Measurements from ENCODE around the gene RELCH.

Gene RELCH

GRCh38 chr18:62250475-62250874 is 63.4 kb downstream of the RELCH start:
- DNase-seq, result no peak

GRCh38 chr18:62258093-62258492 is 71.0 kb downstream of the RELCH start:
- no peak for DNase-seq

GRCh38 chr18:62258616-62259015 is 71.6 kb downstream of the RELCH start:
- DNase-seq, result no peak

GRCh38 chr18:62262061-62262460 is 75.0 kb downstream of the RELCH start:
- no peak for DNase-seq

- no peak for DNase-seq
Observed at GRCh38 chr18:62264984-62265383, 77.9 kb downstream of the RELCH start.

- DNase-seq, result no peak
Observed at GRCh38 chr18:62277045-62277444, 90.0 kb downstream of the RELCH start.

- DNase-seq, result no peak
Observed at GRCh38 chr18:62279561-62279960, 92.5 kb downstream of the RELCH start.

GRCh38 chr18:62280058-62280457 is 93.0 kb downstream of the RELCH start:
- no peak for DNase-seq

- no peak for DNase-seq
Observed at GRCh38 chr18:62280786-62281185, 93.7 kb downstream of the RELCH start.

- no peak for DNase-seq
Observed at GRCh38 chr18:62281684-62282083, 94.6 kb downstream of the RELCH start.

- no peak for DNase-seq
Observed at GRCh38 chr18:62282188-62282629, 95.2 kb downstream of the RELCH start.

GRCh38 chr18:62284637-62285036 is 97.6 kb downstream of the RELCH start:
- no peak for DNase-seq

GRCh38 chr18:62285281-62285680 is 98.2 kb downstream of the RELCH start:
- no peak for DNase-seq

GRCh38 chr18:62287781-62288664 is 101.0 kb downstream of the RELCH start:
- DNase-seq, result no peak

GRCh38 chr18:62288665-62289008 is 101.6 kb downstream of the RELCH start:
- no peak for DNase-seq

GRCh38 chr18:62289047-62289446 is 102.0 kb downstream of the RELCH start:
- no peak for DNase-seq

GRCh38 chr18:62294073-62294472 is 107.0 kb downstream of the RELCH start:
- DNase-seq, result no peak

GRCh38 chr18:62300359-62300963 is 113.4 kb downstream of the RELCH start:
- DNase-seq, result no peak

GRCh38 chr18:62301322-62301721 is 114.3 kb downstream of the RELCH start:
- DNase-seq, result no peak

GRCh38 chr18:62312851-62313250 is 125.8 kb downstream of the RELCH start:
- no peak for DNase-seq

- DNase-seq, result no peak
Observed at GRCh38 chr18:62318228-62319180, 131.4 kb downstream of the RELCH start.

GRCh38 chr18:62321201-62321600 is 134.1 kb downstream of the RELCH start:
- DNase-seq, result no peak

- no peak for DNase-seq
Observed at GRCh38 chr18:62323483-62324180, 136.6 kb downstream of the RELCH start.

Measured in activated CD4-positive, alpha-beta T cell treated with anti-CD3 and anti-CD28 coated beads for 4 hours (primary cell).